GM10266 (cell line): ENCODE results near the gene TBCCD1.
"Not testable (repeated sequence)": the region's sequence is repeated elsewhere in the genome, so short reads cannot be mapped to it uniquely, and the experiment has no call there.

Experiments
- DNase-seq: peaks from one replicate; pipeline ENCODE4 v3.0.0; 2012; ENCODE audit errors: extremely low spot score
- CTCF ChIP-seq: IDR thresholded peaks from 2 replicates; pipeline ENCODE4 v1.5.1; 2012; ENCODE audit warnings: mild to moderate bottlenecking, low read depth; ENCODE audit not compliant: control insufficient read depth, insufficient read depth; ENCODE audit errors: missing control alignments

Gene TBCCD1

DNA sequence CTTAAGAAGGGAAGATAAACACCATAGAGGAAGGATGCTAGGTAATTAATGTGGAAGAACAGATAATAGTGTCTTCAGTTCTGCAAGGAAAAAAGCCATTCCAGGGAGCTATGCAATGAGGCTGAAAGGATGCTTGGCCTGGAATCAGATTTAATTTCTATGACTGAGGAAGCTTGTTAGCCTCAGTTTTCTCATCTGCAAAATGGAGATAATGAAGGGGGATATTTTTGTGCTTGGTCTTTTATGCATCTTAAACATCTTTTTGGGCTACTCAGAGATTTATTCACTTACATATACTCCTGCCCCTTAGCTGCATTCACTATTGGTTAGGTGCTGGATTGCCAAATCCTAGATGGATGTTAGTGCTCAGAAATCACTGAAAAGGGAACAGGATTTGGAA, 20.0 kb upstream of the TBCCD1 start:
- TF ChIP-seq CTCF = no peak
- DNase-seq = no peak

- DNase-seq = not testable (repeated sequence)
These were observed 19.1 kb upstream of the TBCCD1 start for GRCh38 chr3:186586245-186586644.

- no peak for DNase-seq
- no peak for TF ChIP-seq CTCF
These were observed 16.7 kb upstream of the TBCCD1 start for GRCh38 chr3:186583831-186584230.

DNA sequence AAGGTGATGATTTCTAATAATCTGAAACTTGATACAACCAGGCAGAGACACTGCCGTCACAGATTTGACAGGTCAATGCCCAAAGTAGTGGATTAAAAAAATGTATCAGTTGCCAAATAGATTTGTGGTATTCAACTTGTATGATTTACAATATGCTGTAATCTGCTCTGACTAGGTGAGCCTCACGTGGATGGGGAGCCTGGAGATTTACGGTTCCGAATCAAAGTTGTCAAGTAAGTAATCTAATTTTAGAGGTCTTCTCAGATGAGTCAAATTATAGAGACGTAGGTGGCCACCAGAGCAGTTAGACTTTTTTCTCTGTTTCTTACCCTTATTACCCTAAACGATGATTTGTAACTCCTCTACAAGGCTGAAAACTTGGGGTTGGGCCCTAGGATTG, 15.4 kb upstream of the TBCCD1 start:
- DNase-seq = no peak
- no peak for TF ChIP-seq CTCF

DNA sequence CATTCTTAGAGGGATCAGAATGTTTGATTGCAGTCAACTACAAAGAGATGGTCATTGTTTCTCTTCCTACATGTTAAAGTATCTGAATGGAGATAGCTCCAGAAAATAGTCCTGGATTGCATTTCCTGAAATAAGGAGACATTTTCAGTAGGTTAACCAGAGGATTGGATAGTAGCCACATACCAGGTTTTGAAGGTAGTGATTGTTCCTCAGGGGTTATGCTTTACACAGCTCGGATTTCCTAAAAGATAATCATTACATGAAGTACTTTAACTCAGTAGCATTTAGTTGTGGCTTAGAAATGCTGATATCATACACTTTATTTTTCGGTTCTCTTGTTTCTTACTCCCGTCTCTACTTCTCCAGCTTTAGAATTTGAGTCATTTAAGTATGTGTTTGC, 13.6 kb upstream of the TBCCD1 start:
- DNase-seq = no peak
- TF ChIP-seq CTCF = no peak

GRCh38 chr3:186577521-186577920, 10.4 kb upstream of the TBCCD1 start:
- no peak for TF ChIP-seq CTCF
- no peak for DNase-seq

GRCh38 chr3:186571644-186572013, 4.5 kb upstream of the TBCCD1 start:
- no peak for TF ChIP-seq CTCF
- no peak for DNase-seq

- TF ChIP-seq CTCF = no peak
These were observed 4.0 kb upstream of the TBCCD1 start for GRCh38 chr3:186570941-186571643.

More at GRCh38 chr3:186570941-186571643, 4.0 kb upstream of the TBCCD1 start:
- no peak for DNase-seq
